Measurements from ENCODE around the gene SULF2. TPM values are rescaled to one million over a fixed set of nuclear protein-coding genes. Genes with fewer than 3 reads are reported as not detected.
A peak's percentile ranks its signal among the peaks of the same experiment; 100 is the strongest.

SULF2 gene
- total and polyA plus RNA-seq, 2 of the 4 experiments (the other 2 are of a cell fraction), result 0.54 to 0.77 TPM

- TF ChIP-seq SMC3 (IDR thresholded peaks at IDR 0.05; ENCODE audit: low read depth, low read length) (peak; percentile 83), MXI1 (IDR thresholded peaks at IDR 0.05; ENCODE audit: borderline replicate concordance, low read depth, low read length) (no peak)
These were observed 121.8 kb downstream of the SULF2 start (continued) for GRCh38 chr20:47663354-47664067.

- Histone ChIP-seq H4K5ac (ENCODE audit: low read depth, low read length) (no peak overlapping the region), H4K91ac (ENCODE audit: insufficient read depth, low read depth, low read length) (no peak overlapping the region), H3K23ac (ENCODE audit: low read depth, low read length) (no peak overlapping the region), H3K56ac (ENCODE audit: extremely low read depth, insufficient read depth, low read length) (no peak overlapping the region), H3K4me3 (ENCODE audit: insufficient read depth, low read depth, low read length) (no peak overlapping the region), H3K9me3 (ENCODE audit: control insufficient read depth, insufficient read depth, low read length) (no peaks in the 10 kb centered on the region), H2AFZ (replicated peaks; ENCODE audit: low read length, poor library complexity) (no peak overlapping the region), H3K18ac (ENCODE audit: low read depth, low read length) (no peak overlapping the region), H3K4me2 (ENCODE audit: low read depth, low read length) (no peak overlapping the region), H2BK20ac (ENCODE audit: low read depth, low read length) (no peak overlapping the region), H2BK15ac (ENCODE audit: low read depth, low read length) (no peak overlapping the region), H4K20me1 (ENCODE audit: insufficient read depth, low read length) (no peaks in the 10 kb centered on the region), H2AK5ac (ENCODE audit: low read depth, low read length) (no peak overlapping the region), H3K27ac (ENCODE audit: insufficient read depth, low read length) (no peak overlapping the region), H3K4ac (ENCODE audit: low read depth, low read length) (no peak overlapping the region), H3K14ac (replicated peaks; ENCODE audit: low read depth, low read length) (no peak overlapping the region), H3K9ac (ENCODE audit: low read depth, low read length) (no peak overlapping the region), H3K27me3 (ENCODE audit: control insufficient read depth, insufficient read depth, low read length) (no peaks in the 10 kb centered on the region), H3K4me1 (ENCODE audit: control insufficient read depth, insufficient read depth, low read length) (no peaks in the 10 kb centered on the region), H2AK9ac (replicated peaks; ENCODE audit: low read depth, low read length, poor library complexity) (no peak overlapping the region), H3K36me3 (ENCODE audit: control insufficient read depth, insufficient read depth, low read length) (peaks cover 15% of the 10 kb centered on the region; the same call in 1 of the 2 replicates), H2BK5ac (ENCODE audit: low read depth, low read length, poor library complexity, severe bottlenecking) (no peak overlapping the region), H3K9me1 (ENCODE audit: insufficient read depth, low read length) (peaks cover 3% of the 10 kb centered on the region; the same call in 1 of the 2 replicates), H2BK120ac (ENCODE audit: low read depth, low read length) (no peak overlapping the region), H4K8ac (ENCODE audit: low read depth in 2 of 2, low read length in 2 of 2) (no peak overlapping the region), H3K79me1 (ENCODE audit: low read depth in 1 of 2, low read length in 2 of 2) (0 out of 4 replicates have a peak, but pooled peaks cover 0 to 2% of the 10 kb centered on the region in 2 experiments)
- intact Hi-C loops (cut with micrococcal nuclease), result loop anchor here (1.0 to 5.0 kb wide), 2 partner anchors 635 to 959 kb away; no protein-coding TSS in a partner anchor
- dilution Hi-C loops (cut with HindIII; ENCODE audit: low sequenced_read_pairs, unreplicated experiment), result no loop called here
- POLR2A ChIA-PET (ENCODE audit: unreplicated experiment), result no interaction called here
- no TSS peak for BruUV-seq (replicated peaks)
- WGBS, 2 experiments (ENCODE audit: extremely low coverage in 2 of 2, insufficient read length in 1 of 2), result 87% methylated on average over 7 of the region's 16 CpGs; no CpG with 5 or more reads in 1 of the 2 experiments
- DNase-seq (no peak), ATAC-seq (ENCODE audit: low read depth) (no peak)
- TF ChIP-seq MXI1 (IDR thresholded peaks at IDR 0.05; ENCODE audit: borderline replicate concordance, low read depth, low read length), result no peak
- no peak for TF ChIP-seq MAFK (IDR thresholded peaks at IDR 0.05; ENCODE audit: low read depth, low read length)
- no peak for TF ChIP-seq RAD21 (IDR thresholded peaks at IDR 0.05; ENCODE audit: low read length)
- no peak for TF ChIP-seq USF2 (IDR thresholded peaks at IDR 0.05; ENCODE audit: low read depth, low read length)
- no peak for TF ChIP-seq CTCF (conservative IDR thresholded peaks at IDR 0.05; ENCODE audit: low read depth, low read length)
- in situ Hi-C loops (cut with MboI; ENCODE audit: low sequenced_read_pairs), result loop anchor here (25.0 kb wide), 1 partner anchor 1250 kb away; the partner anchor contains the start of gene ARFGEF2
- CTCF ChIA-PET, result interaction anchor here (0.5 to 1.8 kb wide), 5 partner anchors 10 to 1418 kb away, joined by 3 to 6 read pairs (median 4); no protein-coding TSS in a partner anchor
These were observed 122.6 kb downstream of the SULF2 start for GRCh38 chr20:47662483-47663353.

Measured in IMR-90 (cell line).